ENCODE data around the gene MMP20. TPM values are rescaled to one million over a fixed set of nuclear protein-coding genes. Genes with fewer than 3 reads are reported as not detected.

Gene MMP20
- total and polyA plus RNA-seq, 2 of the 13 experiments (the other 11 are each of a cell fraction or from before 2014, with no cell fraction given) = 0.05 TPM; not detected in 1

- TF ChIP-seq KIAA2018 (CRISPR knock-in tag; IDR thresholded peaks at IDR 0.05; ENCODE audit: borderline replicate concordance) (no peak), YY1 (IDR thresholded peaks at IDR 0.05; ENCODE audit: insufficient read depth, insufficient replicate concordance, low read depth, low read length) (no peak), NFATC3 (CRISPR knock-in tag; IDR thresholded peaks at IDR 0.05) (no peak), ZNF547 (CRISPR knock-in tag; IDR thresholded peaks at IDR 0.05) (no peak), ZNF816 (CRISPR knock-in tag; IDR thresholded peaks at IDR 0.05; ENCODE audit: borderline replicate concordance) (no peak), ZNF34 (CRISPR knock-in tag; IDR thresholded peaks at IDR 0.05; ENCODE audit: borderline replicate concordance) (no peak), FOXA1 (IDR thresholded peaks at IDR 0.05) (no peak), FOXA1 (CRISPR knock-in tag; IDR thresholded peaks at IDR 0.05) (no peak), KLF15 (CRISPR knock-in tag; IDR thresholded peaks at IDR 0.05; ENCODE audit: borderline replicate concordance) (no peak)
- TF ChIP-seq, protein P1, sequence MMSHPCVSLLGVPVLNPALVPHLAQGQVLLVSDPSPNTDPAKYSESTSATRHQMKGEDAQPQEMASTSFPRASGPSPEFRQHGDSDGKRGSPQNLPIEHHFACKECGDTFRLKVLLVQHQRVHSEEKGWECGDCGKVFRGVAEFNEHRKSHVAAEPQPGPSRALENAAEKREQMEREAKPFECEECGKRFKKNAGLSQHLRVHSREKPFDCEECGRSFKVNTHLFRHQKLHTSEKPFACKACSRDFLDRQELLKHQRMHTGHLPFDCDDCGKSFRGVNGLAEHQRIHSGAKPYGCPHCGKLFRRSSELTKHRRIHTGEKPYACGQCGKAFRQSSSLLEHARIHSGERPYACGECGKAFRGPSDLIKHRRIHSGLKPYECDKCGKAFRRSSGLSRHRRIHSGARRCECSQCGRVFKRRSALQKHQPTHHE (CRISPR knock-in tag; IDR thresholded peaks at IDR 0.05; ENCODE audit: borderline replicate concordance) = no peak
- TF ChIP-seq, protein P2, sequence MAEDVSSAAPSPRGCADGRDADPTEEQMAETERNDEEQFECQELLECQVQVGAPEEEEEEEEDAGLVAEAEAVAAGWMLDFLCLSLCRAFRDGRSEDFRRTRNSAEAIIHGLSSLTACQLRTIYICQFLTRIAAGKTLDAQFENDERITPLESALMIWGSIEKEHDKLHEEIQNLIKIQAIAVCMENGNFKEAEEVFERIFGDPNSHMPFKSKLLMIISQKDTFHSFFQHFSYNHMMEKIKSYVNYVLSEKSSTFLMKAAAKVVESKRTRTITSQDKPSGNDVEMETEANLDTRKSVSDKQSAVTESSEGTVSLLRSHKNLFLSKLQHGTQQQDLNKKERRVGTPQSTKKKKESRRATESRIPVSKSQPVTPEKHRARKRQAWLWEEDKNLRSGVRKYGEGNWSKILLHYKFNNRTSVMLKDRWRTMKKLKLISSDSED (CRISPR knock-in tag; IDR thresholded peaks at IDR 0.05) = no peak
- TF ChIP-seq, protein P3, sequence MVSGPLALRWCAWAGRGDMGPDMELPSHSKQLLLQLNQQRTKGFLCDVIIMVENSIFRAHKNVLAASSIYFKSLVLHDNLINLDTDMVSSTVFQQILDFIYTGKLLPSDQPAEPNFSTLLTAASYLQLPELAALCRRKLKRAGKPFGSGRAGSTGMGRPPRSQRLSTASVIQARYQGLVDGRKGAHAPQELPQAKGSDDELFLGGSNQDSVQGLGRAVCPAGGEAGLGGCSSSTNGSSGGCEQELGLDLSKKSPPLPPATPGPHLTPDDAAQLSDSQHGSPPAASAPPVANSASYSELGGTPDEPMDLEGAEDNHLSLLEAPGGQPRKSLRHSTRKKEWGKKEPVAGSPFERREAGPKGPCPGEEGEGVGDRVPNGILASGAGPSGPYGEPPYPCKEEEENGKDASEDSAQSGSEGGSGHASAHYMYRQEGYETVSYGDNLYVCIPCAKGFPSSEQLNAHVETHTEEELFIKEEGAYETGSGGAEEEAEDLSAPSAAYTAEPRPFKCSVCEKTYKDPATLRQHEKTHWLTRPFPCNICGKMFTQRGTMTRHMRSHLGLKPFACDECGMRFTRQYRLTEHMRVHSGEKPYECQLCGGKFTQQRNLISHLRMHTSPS (CRISPR knock-in tag; IDR thresholded peaks at IDR 0.05; ENCODE audit: low read depth) = no peak
- TF ChIP-seq, protein P4, sequence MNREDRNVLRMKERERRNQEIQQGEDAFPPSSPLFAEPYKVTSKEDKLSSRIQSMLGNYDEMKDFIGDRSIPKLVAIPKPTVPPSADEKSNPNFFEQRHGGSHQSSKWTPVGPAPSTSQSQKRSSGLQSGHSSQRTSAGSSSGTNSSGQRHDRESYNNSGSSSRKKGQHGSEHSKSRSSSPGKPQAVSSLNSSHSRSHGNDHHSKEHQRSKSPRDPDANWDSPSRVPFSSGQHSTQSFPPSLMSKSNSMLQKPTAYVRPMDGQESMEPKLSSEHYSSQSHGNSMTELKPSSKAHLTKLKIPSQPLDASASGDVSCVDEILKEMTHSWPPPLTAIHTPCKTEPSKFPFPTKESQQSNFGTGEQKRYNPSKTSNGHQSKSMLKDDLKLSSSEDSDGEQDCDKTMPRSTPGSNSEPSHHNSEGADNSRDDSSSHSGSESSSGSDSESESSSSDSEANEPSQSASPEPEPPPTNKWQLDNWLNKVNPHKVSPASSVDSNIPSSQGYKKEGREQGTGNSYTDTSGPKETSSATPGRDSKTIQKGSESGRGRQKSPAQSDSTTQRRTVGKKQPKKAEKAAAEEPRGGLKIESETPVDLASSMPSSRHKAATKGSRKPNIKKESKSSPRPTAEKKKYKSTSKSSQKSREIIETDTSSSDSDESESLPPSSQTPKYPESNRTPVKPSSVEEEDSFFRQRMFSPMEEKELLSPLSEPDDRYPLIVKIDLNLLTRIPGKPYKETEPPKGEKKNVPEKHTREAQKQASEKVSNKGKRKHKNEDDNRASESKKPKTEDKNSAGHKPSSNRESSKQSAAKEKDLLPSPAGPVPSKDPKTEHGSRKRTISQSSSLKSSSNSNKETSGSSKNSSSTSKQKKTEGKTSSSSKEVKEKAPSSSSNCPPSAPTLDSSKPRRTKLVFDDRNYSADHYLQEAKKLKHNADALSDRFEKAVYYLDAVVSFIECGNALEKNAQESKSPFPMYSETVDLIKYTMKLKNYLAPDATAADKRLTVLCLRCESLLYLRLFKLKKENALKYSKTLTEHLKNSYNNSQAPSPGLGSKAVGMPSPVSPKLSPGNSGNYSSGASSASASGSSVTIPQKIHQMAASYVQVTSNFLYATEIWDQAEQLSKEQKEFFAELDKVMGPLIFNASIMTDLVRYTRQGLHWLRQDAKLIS (CRISPR knock-in tag; IDR thresholded peaks at IDR 0.05) = no peak
These were observed 47.4 kb downstream of the MMP20 start (continued) for GRCh38 chr11:102577723-102578122.

All from HepG2 (cell line).